ENCODE measurements around the gene ANKHD1. TPM values are rescaled to one million over a fixed set of nuclear protein-coding genes. Genes with fewer than 3 reads are reported as not detected.
A peak's percentile ranks its signal among the peaks of the same experiment; 100 is the strongest.

ANKHD1 gene
- total RNA-seq, 4 donors from 2014 or later, result 148 to 362 (median 168) TPM

DNA sequence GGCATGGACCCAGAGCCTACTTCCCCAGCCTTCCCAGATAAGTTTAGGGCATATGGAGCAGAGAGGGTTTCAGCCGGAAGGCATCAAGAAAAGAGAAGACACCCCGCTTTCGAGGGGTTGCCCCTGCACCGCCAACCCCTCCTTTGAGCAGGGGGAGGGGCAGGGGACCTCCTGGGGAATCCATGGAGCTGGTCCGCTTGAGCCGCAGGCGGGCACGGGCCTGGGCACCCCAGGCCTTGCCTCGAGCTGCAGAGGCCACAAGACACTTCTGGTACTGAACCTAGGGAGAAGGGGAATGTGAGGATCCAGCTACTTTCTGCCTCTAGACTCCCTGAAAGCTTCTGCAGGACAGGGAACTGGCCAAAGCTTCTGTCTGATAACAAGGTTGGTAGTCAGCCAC is 156.9 kb downstream of the ANKHD1 start:
- H3K9me3 ChIP-seq, result no peaks in the 10 kb centered on the region
- peaks cover 28% of the 10 kb centered on the region for H3K36me3 ChIP-seq
- H3K27me3 ChIP-seq, result no peaks in the 10 kb centered on the region
- H3K4me3 ChIP-seq, result no peak overlapping the region
- H3K4me1 ChIP-seq, result peaks cover 52% of the 10 kb centered on the region
- H3K27ac ChIP-seq, result no peak overlapping the region
- no peak for TF ChIP-seq EP300 (IDR thresholded peaks at IDR 0.05)
- no peak for TF ChIP-seq POLR2A (IDR thresholded peaks at IDR 0.05)
- no peak for TF ChIP-seq CTCF (IDR thresholded peaks at IDR 0.05)
- TF ChIP-seq POLR2AphosphoS5 (IDR thresholded peaks at IDR 0.05), result no peak
- WGBS, result 96% methylated on average over 8 of the region's 9 CpGs
- no peak for DNase-seq (ENCODE audit: low spot score in 2 of 2)

- no peaks in the 10 kb centered on the region for H3K27me3 ChIP-seq
- peaks cover 47% of the 10 kb centered on the region for H3K4me1 ChIP-seq
- 100% methylated on average over 8 of the region's 10 CpGs for WGBS
- no peak overlapping the region for H3K4me3 ChIP-seq
- TF ChIP-seq EP300 (IDR thresholded peaks at IDR 0.05), result no peak
- TF ChIP-seq POLR2AphosphoS5 (IDR thresholded peaks at IDR 0.05), result no peak
- no peak for TF ChIP-seq CTCF (IDR thresholded peaks at IDR 0.05)
- no peak for TF ChIP-seq POLR2A (IDR thresholded peaks at IDR 0.05)
- no peak overlapping the region for H3K27ac ChIP-seq
- peaks cover 28% of the 10 kb centered on the region for H3K36me3 ChIP-seq
- no peak for DNase-seq (ENCODE audit: low spot score in 2 of 2)
- H3K9me3 ChIP-seq, result no peaks in the 10 kb centered on the region
Observed at GRCh38 chr5:140560227-140560626, 158.6 kb downstream of the ANKHD1 start.

- H3K4me1 ChIP-seq, result peaks cover 49% of the 10 kb centered on the region
- no peak overlapping the region for H3K4me3 ChIP-seq
- 97% methylated on average over 9 of the region's 10 CpGs for WGBS
- TF ChIP-seq CTCF (IDR thresholded peaks at IDR 0.05), result no peak
- TF ChIP-seq POLR2A (IDR thresholded peaks at IDR 0.05), result no peak
- no peak for TF ChIP-seq POLR2AphosphoS5 (IDR thresholded peaks at IDR 0.05)
- no peak for DNase-seq (ENCODE audit: low spot score in 2 of 2)
- no peaks in the 10 kb centered on the region for H3K9me3 ChIP-seq
- H3K27ac ChIP-seq, result no peak overlapping the region
- no peaks in the 10 kb centered on the region for H3K27me3 ChIP-seq
- peaks cover 33% of the 10 kb centered on the region for H3K36me3 ChIP-seq
Observed at GRCh38 chr5:140561753-140562523, 160.3 kb downstream of the ANKHD1 start.

DNA sequence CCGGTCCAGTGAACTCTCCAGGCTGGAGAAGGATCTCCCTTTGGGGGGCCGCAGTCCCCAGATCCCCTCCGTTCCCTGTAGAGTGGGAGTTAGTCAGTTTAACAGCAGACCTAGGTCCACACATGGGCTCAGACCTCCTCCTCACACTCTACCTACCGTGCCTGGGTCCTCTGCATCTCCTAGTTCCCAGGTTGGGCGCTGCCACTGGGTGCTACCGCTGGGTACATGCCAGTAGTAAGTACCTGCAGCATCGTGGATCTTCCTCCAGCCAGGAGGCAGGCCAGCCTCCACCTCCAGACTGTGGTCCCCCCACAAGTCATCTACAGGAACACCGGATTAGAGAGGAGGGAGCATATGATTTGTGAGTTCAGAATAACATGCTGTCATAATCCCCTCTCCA is 162.0 kb downstream of the ANKHD1 start:
- H3K4me1 ChIP-seq, result peaks cover 51% of the 10 kb centered on the region
- no peak for DNase-seq (ENCODE audit: low spot score in 2 of 2)
- no peaks in the 10 kb centered on the region for H3K9me3 ChIP-seq
- TF ChIP-seq POLR2AphosphoS5 (IDR thresholded peaks at IDR 0.05) (no peak), POLR2A (IDR thresholded peaks at IDR 0.05) (no peak), CTCF (IDR thresholded peaks at IDR 0.05) (no peak), EP300 (IDR thresholded peaks at IDR 0.05) (no peak)
- WGBS, result 62% methylated on average over 8 of the region's 8 CpGs
- H3K27me3 ChIP-seq, result no peaks in the 10 kb centered on the region
- peak overlapping the region; percentile 86 for H3K4me3 ChIP-seq
- H3K36me3 ChIP-seq, result peaks cover 46% of the 10 kb centered on the region
- peak overlapping the region; percentile 88 for H3K27ac ChIP-seq

- WGBS, result 0% methylated on average over 16 of the region's 74 CpGs
- H3K27me3 ChIP-seq, result no peaks in the 10 kb centered on the region
- peak within 1 kb of the TSS; percentile 86 for H3K4me3 ChIP-seq
- H3K9me3 ChIP-seq, result no peaks in the 10 kb centered on the region
- peaks cover 54% of the 10 kb centered on the region for H3K4me1 ChIP-seq
- peak; percentile 98 to 99 for DNase-seq (ENCODE audit: low spot score in 2 of 2)
- H3K36me3 ChIP-seq, result peaks cover 42% of the 10 kb centered on the region
- peak within 1 kb of the TSS; percentile 88 for H3K27ac ChIP-seq
- peak in 2 of 3 donors; percentile 90 to 97 for TF ChIP-seq POLR2AphosphoS5 (IDR thresholded peaks at IDR 0.05)
- no peak for TF ChIP-seq EP300 (IDR thresholded peaks at IDR 0.05)
- no peak for TF ChIP-seq CTCF (IDR thresholded peaks at IDR 0.05)
- peak in 1 of 2 donors; percentile 65 for TF ChIP-seq POLR2A (IDR thresholded peaks at IDR 0.05)
Observed at GRCh38 chr5:140564196-140565023, 162.8 kb downstream of the ANKHD1 start, which contains the start of the genes APBB3 and SLC35A4. APBB3 (minus strand) TSS chr5:140564598; CDS start chr5:140564245, 353 bp downstream. SLC35A4 (plus strand) TSS chr5:140564828; CDS start chr5:140567170, 2,342 bp downstream.
